Ovary (tissue), 9 donors: Measurements from ENCODE around the gene APBA2. TPM values are rescaled to one million over a fixed set of nuclear protein-coding genes. Genes with fewer than 3 reads are reported as not detected.

Experiments used
- DNase-seq, 5 donors: peaks; one replicate each; pipeline ENCODE4 v3.0.0-alpha.2; 2019 to 2020
- H3K27ac ChIP-seq, 2 donors: fragments of 200-600 bp; one replicate each; pipeline versions ENCODE4 v1.5.1 to v1.8.0; 2019 to 2022
- H3K27me3 ChIP-seq: fragments of 200-600 bp; one replicate; pipeline ENCODE4 v1.8.0; 2022
- H3K36me3 ChIP-seq: fragments of 200-600 bp; sonication (generic); one replicate; pipeline ENCODE4 v1.5.1; 2019
- H3K4me1 ChIP-seq: one replicate; pipeline ENCODE4 v1.8.1; 2013; ENCODE audit warnings: mild to moderate bottlenecking, moderate library complexity; ENCODE audit not compliant: insufficient read depth
- H3K4me3 ChIP-seq: fragments of 200-600 bp; sonication (generic); one replicate; pipeline ENCODE4 v1.5.1; 2017
- H3K9me3 ChIP-seq, 2 donors: fragments of 200-600 bp in 1 of 2; sonication (generic) in 1 of 2; one replicate each; pipeline versions ENCODE4 v1.5.1 to v1.8.1; 2013 to 2019; ENCODE audit warnings: mild to moderate bottlenecking in 1 of 2, moderate library complexity in 1 of 2
- CTCF ChIP-seq, 3 donors: fragments of 450-650 bp in 2 of 3; fragments of 200-600 bp in 1 of 3; IDR thresholded peaks; one replicate each; pipeline versions ENCODE4 v1.5.1 to v1.8.0; 2016 to 2022; ENCODE audit warnings: antibody characterized with exemption in 3 of 3, mild to moderate bottlenecking in 1 of 3
- EP300 ChIP-seq: sonication (generic); formaldehyde crosslinking; IDR thresholded peaks from one replicate; pipeline ENCODE4 v1.6.1; 2017; ENCODE audit warnings: antibody characterized with exemption
- POLR2A ChIP-seq: fragments of 450-650 bp; IDR thresholded peaks from one replicate; pipeline ENCODE4 v1.6.1; 2017; ENCODE audit warnings: antibody characterized with exemption, mild to moderate bottlenecking, moderate library complexity
- WGBS, 3 donors: extraction: QIAGEN DNeasy Blood & Tissue Kit in 1 of 3; methylation state at CpG; one replicate each; pipeline versions ENCODE4 v1.1.5 to v1.1.7; 2013 to 2017; 5-methylcytosine and 5-hydroxymethylcytosine counted together
- intact Hi-C, 4 donors: fragments of 100-400 bp; cut with DNase I; formaldehyde crosslinking; loops; one replicate each; pipeline versions ENCODE4 v1.11.0 to v1.15.1; 2022 to 2023
- polyA plus RNA-seq, 2 donors: library from polyadenylated mRNA; stranded (reverse); fragments of 200-250 nt in 1 of 2; fragments of 350-450 nt in 1 of 2; fragmentation: Illumina TruSeq in 1 of 2; extraction: RNeasy Lipid Tissue Mini Kit (QIAGEN cat#74804) in 1 of 2; gene quantifications; one replicate each; pipeline ENCODE4 v1.2.3, GENCODE V29; 2013 to 2014
- total RNA-seq, 7 donors: library from RNA; depleted of rRNA in 2 of 7; stranded (reverse); fragments of >200 nt in 2 of 7; fragmentation: NEBNext Ultra II Directional in 3 of 7; extraction: Animal tissue kit (Norgen Biotek cat#: 25700) in 3 of 7; gene quantifications; one replicate each; pipeline versions ENCODE4 v1.1.0 to v1.2.4, GENCODE V29; 2016 to 2023
- donor health status: DM: no; HTN: no; CAD: no; lungs with moderate emphysema.
- donor health status: DM: no; HTN: no; CAD: no.
- donor health status: Bipolar disorder and iron deficiency.
- donor health status: DM: yes; HTN: yes; CAD: no.
- donor health status: DM: no; HTN: no; CAD: no.
- donor health status: DM: yes; HTN: yes; CAD: no.

The APBA2 gene
- total and polyA plus RNA-seq, 9 donors = 0.53 to 3.1 (median 1.4) TPM

GRCh38 chr15:28919679-28920655 lies 34.2 kb downstream of the APBA2 start:
- no peak overlapping the region for H3K4me3 ChIP-seq
- no peak overlapping the region for H3K27ac ChIP-seq
- DNase-seq = no peak
- no peaks in the 10 kb centered on the region for H3K27me3 ChIP-seq
- WGBS, 3 donors = 83 to 85% (median 84%) methylated on average over 13 of the region's 13 CpGs
- H3K9me3 ChIP-seq = no peaks in the 10 kb centered on the region
- H3K36me3 ChIP-seq = no peaks in the 10 kb centered on the region
- H3K4me1 ChIP-seq = no peaks in the 10 kb centered on the region
- TF ChIP-seq POLR2A (no peak), CTCF (IDR thresholded peaks at IDR 0.05) (no peak), EP300 (no peak)
- intact Hi-C loops = no loop called here

GRCh38 chr15:28920781-28921331 lies 35.1 kb downstream of the APBA2 start:
- intact Hi-C loops = no loop called here
- no peaks in the 10 kb centered on the region for H3K36me3 ChIP-seq
- H3K27ac ChIP-seq = no peak overlapping the region
- no peak for DNase-seq
- no peak overlapping the region for H3K4me3 ChIP-seq
- TF ChIP-seq EP300 (no peak), POLR2A (no peak), CTCF (IDR thresholded peaks at IDR 0.05) (no peak)
- H3K9me3 ChIP-seq = no peaks in the 10 kb centered on the region
- no peaks in the 10 kb centered on the region for H3K27me3 ChIP-seq
- no peaks in the 10 kb centered on the region for H3K4me1 ChIP-seq
- WGBS, 3 donors = 71 to 76% (median 75%) methylated on average over 5 of the region's 5 CpGs

- WGBS, 3 donors = 84 to 93% (median 90%) methylated on average over 10 of the region's 10 CpGs
- intact Hi-C loops = no loop called here
- H3K4me3 ChIP-seq = no peak overlapping the region
- no peaks in the 10 kb centered on the region for H3K4me1 ChIP-seq
- no peaks in the 10 kb centered on the region for H3K9me3 ChIP-seq
- H3K27me3 ChIP-seq = no peaks in the 10 kb centered on the region
- TF ChIP-seq EP300 = no peak
- no peak for TF ChIP-seq POLR2A
- H3K27ac ChIP-seq = no peak overlapping the region
- no peak for DNase-seq
- no peaks in the 10 kb centered on the region for H3K36me3 ChIP-seq
Observed at GRCh38 chr15:28921336-28921735, 35.6 kb downstream of the APBA2 start.

GRCh38 chr15:28921919-28922706 lies 36.3 kb downstream of the APBA2 start:
- Histone ChIP-seq H3K4me3 (no peak overlapping the region), H3K27ac (no peak overlapping the region), H3K4me1 (no peaks in the 10 kb centered on the region), H3K36me3 (no peaks in the 10 kb centered on the region), H3K9me3 (no peaks in the 10 kb centered on the region), H3K27me3 (no peaks in the 10 kb centered on the region)
- 79 to 85% (median 79%) methylated on average over 10 to 12 of the region's 12 CpGs for WGBS, 3 donors
- no peak for DNase-seq
- intact Hi-C loops = no loop called here
- TF ChIP-seq CTCF (IDR thresholded peaks at IDR 0.05) (no peak), EP300 (no peak), POLR2A (no peak)
